Hepatocyte (in vitro differentiated cells): Measurements from ENCODE around the gene AP3M1.

Experiments used
- EZH2 ChIP-seq: fragments of 200-600 bp; sonication (generic); IDR thresholded peaks from 2 replicates; pipeline ENCODE4 v1.6.1; 2016; ENCODE audit warnings: antibody characterized with exemption, mild to moderate bottlenecking, borderline replicate concordance
- TF ChIP-seq, protein P1 (sequence below): fragments of 200-600 bp; sonication (generic); IDR thresholded peaks from 2 replicates; pipeline ENCODE4 v1.5.1; 2016; ENCODE audit warnings: antibody characterized with exemption, mild to moderate bottlenecking; ENCODE audit not compliant: poor library complexity

DNA sequence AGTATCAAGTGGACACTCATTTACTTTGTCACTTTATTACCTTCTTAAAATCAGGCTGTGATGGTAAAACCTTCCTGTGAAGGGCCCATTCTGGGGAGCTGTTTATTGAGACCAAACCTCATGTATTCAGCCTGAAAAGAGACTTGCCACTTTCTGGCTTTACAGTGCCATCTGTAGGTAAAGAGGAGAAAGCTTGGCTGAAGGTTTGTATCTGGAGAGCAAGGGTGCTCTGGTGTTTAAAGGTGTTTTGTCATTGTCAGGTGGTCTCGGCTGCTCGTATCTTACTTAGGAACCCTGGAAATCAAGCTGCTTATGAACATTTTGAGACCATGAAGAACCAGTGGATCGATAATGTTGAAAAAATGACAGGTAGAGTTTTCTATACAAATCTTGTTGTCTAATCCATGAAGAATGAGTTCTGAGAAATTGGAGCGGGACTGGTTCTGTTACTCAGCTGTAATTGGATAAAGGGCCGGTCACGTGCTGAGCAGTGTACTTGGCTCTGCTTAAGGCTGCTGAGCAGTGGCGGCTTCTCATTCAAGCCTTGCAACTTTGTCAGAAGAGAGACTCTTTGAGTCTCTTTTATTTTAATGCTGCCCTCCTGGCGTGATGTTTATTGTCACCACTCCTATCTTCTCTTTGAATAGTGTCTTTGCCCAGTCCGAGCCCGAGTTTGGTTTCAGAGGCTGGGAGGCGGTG, 46.9 kb downstream of the AP3M1 start:
- no peak for TF ChIP-seq EZH2
- TF ChIP-seq, protein P1, sequence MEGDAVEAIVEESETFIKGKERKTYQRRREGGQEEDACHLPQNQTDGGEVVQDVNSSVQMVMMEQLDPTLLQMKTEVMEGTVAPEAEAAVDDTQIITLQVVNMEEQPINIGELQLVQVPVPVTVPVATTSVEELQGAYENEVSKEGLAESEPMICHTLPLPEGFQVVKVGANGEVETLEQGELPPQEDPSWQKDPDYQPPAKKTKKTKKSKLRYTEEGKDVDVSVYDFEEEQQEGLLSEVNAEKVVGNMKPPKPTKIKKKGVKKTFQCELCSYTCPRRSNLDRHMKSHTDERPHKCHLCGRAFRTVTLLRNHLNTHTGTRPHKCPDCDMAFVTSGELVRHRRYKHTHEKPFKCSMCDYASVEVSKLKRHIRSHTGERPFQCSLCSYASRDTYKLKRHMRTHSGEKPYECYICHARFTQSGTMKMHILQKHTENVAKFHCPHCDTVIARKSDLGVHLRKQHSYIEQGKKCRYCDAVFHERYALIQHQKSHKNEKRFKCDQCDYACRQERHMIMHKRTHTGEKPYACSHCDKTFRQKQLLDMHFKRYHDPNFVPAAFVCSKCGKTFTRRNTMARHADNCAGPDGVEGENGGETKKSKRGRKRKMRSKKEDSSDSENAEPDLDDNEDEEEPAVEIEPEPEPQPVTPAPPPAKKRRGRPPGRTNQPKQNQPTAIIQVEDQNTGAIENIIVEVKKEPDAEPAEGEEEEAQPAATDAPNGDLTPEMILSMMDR = peak; percentile 48
